HepG2 (cell line): Measurements from ENCODE around the gene NPBWR2. TPM values are rescaled to one million over a fixed set of nuclear protein-coding genes. Genes with fewer than 3 reads are reported as not detected.

Source experiments
- ATAD3A ChIP-seq: sonication (generic); formaldehyde crosslinking; IDR thresholded peaks from 2 replicates; pipeline ENCODE4 v1.4.0; 2020; ENCODE audit warnings: missing genetic modification reagents
- ATF2 ChIP-seq: sonication (generic); formaldehyde crosslinking; IDR thresholded peaks from 2 replicates; pipeline ENCODE4 v1.4.0; 2020; ENCODE audit warnings: missing genetic modification reagents
- ELF3 ChIP-seq: IDR thresholded peaks from 2 replicates; pipeline ENCODE4 v1.6.1; 2016; ENCODE audit warnings: missing genetic modification reagents, missing compliant biosample characterization
- EP300 ChIP-seq, 3 experiments: sonication (generic) in 1 of 3; formaldehyde crosslinking in 1 of 3; IDR thresholded peaks; 2 replicates each; pipeline versions ENCODE4 v1.5.1 to v1.6.1; 2011 to 2020; ENCODE audit warnings: low read depth in 2 of 3, low read length in 2 of 3, borderline replicate concordance in 1 of 3, improper control_type of control experiment in 1 of 3, mild to moderate bottlenecking in 1 of 3, missing genetic modification reagents in 1 of 3, moderate library complexity in 1 of 3
- HMG20B ChIP-seq: conservative IDR thresholded peaks from 2 replicates; pipeline ENCODE4 v1.6.1; 2016; ENCODE audit warnings: missing genetic modification reagents, missing compliant biosample characterization
- MTF1 ChIP-seq: sonication (generic); formaldehyde crosslinking; IDR thresholded peaks from 2 replicates; pipeline ENCODE4 v1.5.0; 2020; ENCODE audit warnings: missing genetic modification reagents
- NFATC3 ChIP-seq: sonication (generic); formaldehyde crosslinking; IDR thresholded peaks from 2 replicates; pipeline ENCODE4 v1.5.1; 2020; ENCODE audit warnings: mild to moderate bottlenecking, missing genetic modification reagents
- SRSF4 ChIP-seq: fragments of 200-400 bp; formaldehyde crosslinking; IDR thresholded peaks from one replicate; pipeline ENCODE4 v1.6.1; 2018; ENCODE audit warnings: mild to moderate bottlenecking, low read depth, low read length, moderate library complexity; ENCODE audit not compliant: poor library complexity, severe bottlenecking
- SRSF9 ChIP-seq: fragments of 200-400 bp; formaldehyde crosslinking; IDR thresholded peaks from 2 replicates; pipeline ENCODE4 v1.6.1; 2018; ENCODE audit warnings: borderline replicate concordance, mild to moderate bottlenecking, low read depth, low read length; ENCODE audit not compliant: insufficient read depth, poor library complexity, severe bottlenecking
- SYNCRIP ChIP-seq: fragments of 200-400 bp; formaldehyde crosslinking; IDR thresholded peaks from 2 replicates; pipeline ENCODE4 v1.6.1; 2018; ENCODE audit warnings: mild to moderate bottlenecking, low read depth, low read length; ENCODE audit not compliant: insufficient read depth
- ZHX1 ChIP-seq: sonication (generic); formaldehyde crosslinking; IDR thresholded peaks from 2 replicates; pipeline ENCODE4 v1.8.1; 2022; ENCODE audit warnings: low read depth, mild to moderate bottlenecking, missing genetic modification reagents
- ZNF260 ChIP-seq: sonication (generic); formaldehyde crosslinking; IDR thresholded peaks from 2 replicates; pipeline ENCODE4 v1.4.0; 2020; ENCODE audit warnings: missing genetic modification reagents, low read depth, mild to moderate bottlenecking, borderline replicate concordance
- ZNF546 ChIP-seq: sonication (generic); formaldehyde crosslinking; conservative IDR thresholded peaks from 2 replicates; pipeline ENCODE4 v1.8.1; 2023; ENCODE audit warnings: mild to moderate bottlenecking, missing genetic modification reagents
- ZNF670 ChIP-seq: sonication (generic); formaldehyde crosslinking; IDR thresholded peaks from 2 replicates; pipeline ENCODE4 v1.8.0; 2022; ENCODE audit warnings: mild to moderate bottlenecking, missing genetic modification reagents, borderline replicate concordance
- ZNF768 ChIP-seq: sonication (generic); formaldehyde crosslinking; IDR thresholded peaks from 2 replicates; pipeline ENCODE4 v1.4.0; 2020; ENCODE audit warnings: missing genetic modification reagents
- ZSCAN30 ChIP-seq: sonication (generic); formaldehyde crosslinking; IDR thresholded peaks from 2 replicates; pipeline ENCODE4 v1.5.0; 2020; ENCODE audit warnings: mild to moderate bottlenecking, missing genetic modification reagents
- ZXDC ChIP-seq: sonication (generic); formaldehyde crosslinking; IDR thresholded peaks from 2 replicates; pipeline ENCODE4 v1.5.0; 2020; ENCODE audit warnings: mild to moderate bottlenecking, missing genetic modification reagents
- polyA plus RNA-seq, 8 experiments: library from polyadenylated mRNA; depleted of rRNA in 3 of 8; stranded (reverse) in 7 of 8; unstranded in 1 of 8; fragments of >200 nt; fragmentation: Illumina TruSeq in 4 of 8; extraction: Trizol in 4 of 8; gene quantifications; 2 replicates each; pipeline versions ENCODE4 v1.2.1 to v1.2.3, GENCODE V29; 2011 to 2016; ENCODE audit warnings: low read depth in 4 of 8, missing spikeins in 1 of 8, mixed read lengths in 1 of 8; ENCODE audit not compliant: insufficient read depth in 1 of 8
- total RNA-seq, 5 experiments: library from RNA; depleted of rRNA; stranded (reverse); fragments of >200 nt; fragmentation: Illumina TruSeq; extraction: Trizol; gene quantifications; 2 replicates each; pipeline ENCODE4 v1.2.3, GENCODE V29; 2016; ENCODE audit warnings: low read depth in 1 of 5
- TF ChIP-seq, protein P1 (sequence below): sonication (generic); formaldehyde crosslinking; IDR thresholded peaks from 2 replicates; pipeline ENCODE4 v1.5.1; 2020; ENCODE audit warnings: mild to moderate bottlenecking, missing genetic modification reagents

Gene NPBWR2
- total and polyA plus RNA-seq, 2 of the 13 experiments (the other 11 are each of a cell fraction or from before 2014, with no cell fraction given): not detected

- TF ChIP-seq EP300 (IDR thresholded peaks at IDR 0.05; ENCODE audit: low read depth in 2 of 2, low read length in 2 of 2) (no peak), EP300 (CRISPR knock-in tag; IDR thresholded peaks at IDR 0.05; ENCODE audit: borderline replicate concordance) (no peak), ZHX1 (CRISPR knock-in tag) (peak; percentile 57; the same call in 1 of the 2 replicates), MTF1 (no peak), ZXDC (no peak), ZNF768 (CRISPR knock-in tag) (no peak; the same call in 1 of the 2 replicates), ATAD3A (CRISPR knock-in tag) (no peak), ELF3 (CRISPR knock-in tag) (no peak), ATF2 (CRISPR knock-in tag) (no peak), ZNF670 (CRISPR knock-in tag) (no peak), ZNF260 (no peak), ZNF546 (0 out of 2 replicates have a peak, but pooled peaks have one; percentile 19), SRSF9 (no peak), SYNCRIP (no peak), ZSCAN30 (no peak; the same call in 1 of the 2 replicates), NFATC3 (CRISPR knock-in tag) (peak; percentile 11), SRSF4 (no peak), HMG20B (CRISPR knock-in tag) (peak; percentile 33; the same call in 1 of the 2 replicates)
- TF ChIP-seq, protein P1, sequence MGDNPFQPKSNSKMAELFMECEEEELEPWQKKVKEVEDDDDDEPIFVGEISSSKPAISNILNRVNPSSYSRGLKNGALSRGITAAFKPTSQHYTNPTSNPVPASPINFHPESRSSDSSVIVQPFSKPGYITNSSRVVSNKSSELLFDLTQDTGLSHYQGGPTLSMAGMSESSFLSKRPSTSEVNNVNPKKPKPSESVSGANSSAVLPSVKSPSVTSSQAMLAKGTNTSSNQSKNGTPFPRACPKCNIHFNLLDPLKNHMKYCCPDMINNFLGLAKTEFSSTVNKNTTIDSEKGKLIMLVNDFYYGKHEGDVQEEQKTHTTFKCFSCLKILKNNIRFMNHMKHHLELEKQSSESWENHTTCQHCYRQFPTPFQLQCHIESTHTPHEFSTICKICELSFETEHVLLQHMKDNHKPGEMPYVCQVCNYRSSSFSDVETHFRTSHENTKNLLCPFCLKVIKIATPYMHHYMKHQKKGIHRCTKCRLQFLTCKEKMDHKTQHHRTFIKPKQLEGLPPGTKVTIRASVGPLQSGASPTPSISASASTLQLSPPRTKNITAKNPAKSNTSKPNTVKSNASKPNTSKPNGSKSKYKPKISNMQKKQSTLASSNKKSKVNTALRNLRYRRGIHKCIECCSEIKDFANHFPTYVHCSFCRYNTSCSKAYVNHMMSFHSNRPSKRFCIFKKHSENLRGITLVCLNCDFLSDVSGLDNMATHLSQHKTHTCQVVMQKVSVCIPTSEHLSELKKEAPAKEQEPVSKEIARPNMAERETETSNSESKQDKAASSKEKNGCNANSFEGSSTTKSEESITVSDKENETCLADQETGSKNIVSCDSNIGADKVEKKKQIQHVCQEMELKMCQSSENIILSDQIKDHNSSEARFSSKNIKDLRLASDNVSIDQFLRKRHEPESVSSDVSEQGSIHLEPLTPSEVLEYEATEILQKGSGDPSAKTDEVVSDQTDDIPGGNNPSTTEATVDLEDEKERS (CRISPR knock-in tag): no peak
These were observed 50.3 kb downstream of the NPBWR2 start (continued) for GRCh38 chr20:64056889-64057627.
